Lung (tissue), 12 donors: ENCODE measurements around the gene RIOX2. TPM values are rescaled to one million over a fixed set of nuclear protein-coding genes. Genes with fewer than 3 reads are reported as not detected.

ENCODE experiments used
- ATAC-seq: fragments of 200-7000 bp; cut with Tn5 transposase; one replicate; pipeline ENCODE4 v1.9.1; 2020; ENCODE audit warnings: moderate number of reproducible peaks; ENCODE audit not compliant: insufficient read depth, low FRiP score
- DNase-seq, 3 donors: peaks; one replicate each; pipeline ENCODE4 v3.0.0-alpha.2; 2013 to 2017
- H3K27ac ChIP-seq, 2 donors: one replicate each; pipeline ENCODE4 v1.5.1; 2013; ENCODE audit warnings: mild to moderate bottlenecking in 2 of 2, moderate library complexity in 2 of 2, control low read depth in 1 of 2, inconsistent platforms in 1 of 2, low read depth in 1 of 2, low read length in 1 of 2
- H3K27me3 ChIP-seq, 3 donors: one replicate each; pipeline ENCODE4 v1.5.1; 2013; ENCODE audit warnings: low read length in 2 of 3; ENCODE audit not compliant: control insufficient read depth in 3 of 3, insufficient read depth in 3 of 3
- H3K36me3 ChIP-seq, 4 donors: one replicate each; pipeline ENCODE4 v1.5.1; 2013; ENCODE audit warnings: low read length in 4 of 4, mild to moderate bottlenecking in 1 of 4, moderate library complexity in 1 of 4; ENCODE audit not compliant: control insufficient read depth in 4 of 4, insufficient read depth in 4 of 4
- H3K4me1 ChIP-seq, 5 donors: one replicate each; pipeline ENCODE4 v1.5.1; 2013; ENCODE audit warnings: low read length in 5 of 5, mild to moderate bottlenecking in 2 of 5, moderate library complexity in 1 of 5; ENCODE audit not compliant: control insufficient read depth in 5 of 5, insufficient read depth in 5 of 5
- H3K4me3 ChIP-seq: one replicate; pipeline ENCODE4 v1.5.1; 2013; ENCODE audit warnings: mild to moderate bottlenecking, control low read depth, moderate library complexity
- H3K9ac ChIP-seq, 2 donors: one replicate each; pipeline ENCODE4 v1.5.1; 2013; ENCODE audit warnings: low read length in 2 of 2, control low read depth in 1 of 2; ENCODE audit not compliant: insufficient read depth in 1 of 2
- H3K9me3 ChIP-seq, 4 donors: one replicate each; pipeline ENCODE4 v1.5.1; 2013; ENCODE audit warnings: low read length in 3 of 4, mild to moderate bottlenecking in 1 of 4, moderate library complexity in 1 of 4; ENCODE audit not compliant: control insufficient read depth in 4 of 4, insufficient read depth in 3 of 4
- WGBS, 2 donors: extraction: QIAGEN DNeasy Blood & Tissue Kit; methylation state at CpG; one replicate each; pipeline ENCODE4 v1.1.7; 2013; 5-methylcytosine and 5-hydroxymethylcytosine counted together
- polyA plus RNA-seq, 2 donors: library from polyadenylated mRNA; stranded (reverse); fragments of 200-250 nt; gene quantifications; one replicate each; pipeline ENCODE4 v1.2.1, GENCODE V29; 2013
- total RNA-seq, 2 donors: library from RNA; depleted of rRNA in 1 of 2; stranded (reverse); fragments of >200 nt in 1 of 2; gene quantifications; one replicate each; pipeline ENCODE4 v1.2.1, GENCODE V29; 2014 to 2021
- TF ChIP-seq, protein P1 (sequence below): IDR thresholded peaks from 2 replicates; pipeline ENCODE4 v1.5.1; 2012; ENCODE audit warnings: mild to moderate bottlenecking; ENCODE audit errors: control extremely low read depth, extremely low read depth
- donor health status: control.
- donor health status: control.
- donor health status: Bipolar disorder and iron deficiency.
- donor health status: healthy.
- donor health status: DM: yes; HTN: yes; CAD: no.

RIOX2 gene
- total and polyA plus RNA-seq, 4 donors = 16.3 to 41.3 (median 22.2) TPM

DNA sequence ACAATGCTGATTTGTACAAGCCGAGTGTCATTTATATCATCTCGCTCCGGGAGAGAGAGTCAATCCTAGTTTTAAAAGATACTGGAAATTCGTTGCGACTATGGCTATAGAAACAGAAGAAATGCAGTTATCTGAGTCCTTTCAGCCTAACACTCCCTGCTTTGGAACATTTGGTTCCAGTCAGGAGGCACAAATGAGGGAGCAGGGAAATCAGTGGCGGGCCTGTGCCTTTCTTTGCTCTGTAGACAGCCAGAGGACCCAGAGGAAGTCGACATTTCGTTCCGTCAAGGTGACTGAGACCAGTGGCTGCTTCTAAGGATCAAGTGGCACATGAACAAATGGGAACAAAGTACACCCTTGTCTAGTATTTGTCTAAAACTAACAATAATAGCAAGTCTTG is 745 bp upstream of the RIOX2 start:
- TF ChIP-seq, protein P1, sequence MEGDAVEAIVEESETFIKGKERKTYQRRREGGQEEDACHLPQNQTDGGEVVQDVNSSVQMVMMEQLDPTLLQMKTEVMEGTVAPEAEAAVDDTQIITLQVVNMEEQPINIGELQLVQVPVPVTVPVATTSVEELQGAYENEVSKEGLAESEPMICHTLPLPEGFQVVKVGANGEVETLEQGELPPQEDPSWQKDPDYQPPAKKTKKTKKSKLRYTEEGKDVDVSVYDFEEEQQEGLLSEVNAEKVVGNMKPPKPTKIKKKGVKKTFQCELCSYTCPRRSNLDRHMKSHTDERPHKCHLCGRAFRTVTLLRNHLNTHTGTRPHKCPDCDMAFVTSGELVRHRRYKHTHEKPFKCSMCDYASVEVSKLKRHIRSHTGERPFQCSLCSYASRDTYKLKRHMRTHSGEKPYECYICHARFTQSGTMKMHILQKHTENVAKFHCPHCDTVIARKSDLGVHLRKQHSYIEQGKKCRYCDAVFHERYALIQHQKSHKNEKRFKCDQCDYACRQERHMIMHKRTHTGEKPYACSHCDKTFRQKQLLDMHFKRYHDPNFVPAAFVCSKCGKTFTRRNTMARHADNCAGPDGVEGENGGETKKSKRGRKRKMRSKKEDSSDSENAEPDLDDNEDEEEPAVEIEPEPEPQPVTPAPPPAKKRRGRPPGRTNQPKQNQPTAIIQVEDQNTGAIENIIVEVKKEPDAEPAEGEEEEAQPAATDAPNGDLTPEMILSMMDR = no peak
- Histone ChIP-seq H3K36me3 (no peaks in the 10 kb centered on the region), H3K9me3 (peaks cover 0 to 2% (median 0%) of the 10 kb centered on the region in 4 donors), H3K4me3 (no peak overlapping the region), H3K9ac (peak overlapping the region in 1 of 2 donors; percentile 57), H3K4me1 (peaks cover 0 to 37% (median 0%) of the 10 kb centered on the region in 5 donors), H3K27ac (no peak overlapping the region), H3K27me3 (no peaks in the 10 kb centered on the region)
- 95 to 96% methylated on average over 9 of the region's 9 CpGs for WGBS, 2 donors
- DNase-seq = peak in 1 of 3 donors; percentile 17
- no peak for ATAC-seq

DNA sequence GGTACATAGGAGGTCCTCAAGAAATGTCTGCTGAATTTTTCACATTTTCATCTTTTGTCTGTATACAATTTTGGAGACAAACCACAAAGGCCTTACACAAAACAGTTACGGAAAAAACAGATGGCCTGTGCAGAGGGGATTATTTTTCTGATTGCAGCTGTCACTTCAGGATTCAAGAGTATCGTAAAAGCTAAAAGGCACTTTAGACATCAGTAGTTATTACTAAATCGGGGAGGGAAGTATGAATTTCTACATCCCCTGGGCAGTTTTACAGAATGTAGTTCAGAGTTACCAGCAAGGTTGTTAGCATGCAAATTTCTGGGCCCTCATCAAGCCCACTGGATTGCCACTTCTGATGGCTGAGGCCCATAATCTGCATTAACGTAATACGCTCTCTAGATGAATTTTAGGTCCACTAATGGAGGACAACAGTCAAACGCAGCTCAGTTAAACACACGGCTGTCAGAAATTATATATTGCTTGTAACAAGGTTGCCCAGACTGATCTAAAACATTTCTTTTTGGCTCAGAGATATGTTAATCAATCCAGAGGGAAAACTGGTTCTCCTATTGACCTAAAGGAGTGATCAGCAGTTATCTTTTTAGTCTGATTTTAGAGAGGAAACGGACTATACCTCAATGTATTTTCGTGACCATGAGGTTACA is 1.1 kb downstream of the RIOX2 start:
- WGBS, 2 donors = 67 to 68% methylated on average over 9 of the region's 9 CpGs
- Histone ChIP-seq H3K27me3 (no peaks in the 10 kb centered on the region), H3K4me1 (peaks cover 0 to 37% (median 0%) of the 10 kb centered on the region in 5 donors), H3K9ac (peak overlapping the region; percentile 65 to 79), H3K36me3 (peaks cover 0 to 8% (median 3%) of the 10 kb centered on the region in 4 donors), H3K27ac (peak overlapping the region in 1 of 2 donors; percentile 93), H3K9me3 (peaks cover 0 to 2% (median 0%) of the 10 kb centered on the region in 4 donors), H3K4me3 (no peak overlapping the region)
- DNase-seq (peak in 1 of 3 donors; percentile 35), ATAC-seq (no peak)
- TF ChIP-seq, protein P1 = no peak

DNA sequence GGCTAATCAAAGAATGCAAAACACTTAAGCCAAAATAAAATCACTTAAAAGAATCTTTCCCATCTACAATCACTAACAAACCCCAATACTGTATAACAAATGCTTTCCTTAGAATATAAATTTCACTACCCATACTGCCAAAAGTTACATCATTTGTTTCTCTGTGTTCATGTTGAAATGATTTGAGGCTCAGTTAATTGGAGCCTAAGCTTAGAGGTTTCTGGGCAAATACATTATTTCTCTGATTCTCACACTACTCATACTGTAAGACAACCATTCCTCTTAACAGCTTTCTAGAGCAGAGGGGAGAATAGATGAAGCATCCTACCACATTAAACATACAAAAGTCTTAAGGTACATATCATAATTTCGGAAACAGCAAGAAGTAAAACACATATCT is 2.1 kb downstream of the RIOX2 start:
- Histone ChIP-seq H3K36me3 (peaks cover 0 to 8% (median 5%) of the 10 kb centered on the region in 4 donors), H3K27me3 (no peaks in the 10 kb centered on the region), H3K4me1 (peaks cover 0 to 37% (median 0%) of the 10 kb centered on the region in 5 donors), H3K9ac (peak overlapping the region in 1 of 2 donors; percentile 79), H3K4me3 (no peak overlapping the region), H3K9me3 (peaks cover 0 to 2% (median 0%) of the 10 kb centered on the region in 4 donors), H3K27ac (no peak overlapping the region)
- 94 to 96% methylated on average over 1 of the region's 1 CpG for WGBS, 2 donors
- TF ChIP-seq, protein P1 = no peak
- ATAC-seq = no peak
- DNase-seq = peak in 2 of 3 donors; percentile 42 to 58
